HuH-7 (cell line): ENCODE data around the gene ACOXL.

Experiments used
- DNase-seq: peaks from one replicate; pipeline ENCODE4 v3.0.0; 2011; ENCODE audit warnings: low spot score

Gene ACOXL

DNA sequence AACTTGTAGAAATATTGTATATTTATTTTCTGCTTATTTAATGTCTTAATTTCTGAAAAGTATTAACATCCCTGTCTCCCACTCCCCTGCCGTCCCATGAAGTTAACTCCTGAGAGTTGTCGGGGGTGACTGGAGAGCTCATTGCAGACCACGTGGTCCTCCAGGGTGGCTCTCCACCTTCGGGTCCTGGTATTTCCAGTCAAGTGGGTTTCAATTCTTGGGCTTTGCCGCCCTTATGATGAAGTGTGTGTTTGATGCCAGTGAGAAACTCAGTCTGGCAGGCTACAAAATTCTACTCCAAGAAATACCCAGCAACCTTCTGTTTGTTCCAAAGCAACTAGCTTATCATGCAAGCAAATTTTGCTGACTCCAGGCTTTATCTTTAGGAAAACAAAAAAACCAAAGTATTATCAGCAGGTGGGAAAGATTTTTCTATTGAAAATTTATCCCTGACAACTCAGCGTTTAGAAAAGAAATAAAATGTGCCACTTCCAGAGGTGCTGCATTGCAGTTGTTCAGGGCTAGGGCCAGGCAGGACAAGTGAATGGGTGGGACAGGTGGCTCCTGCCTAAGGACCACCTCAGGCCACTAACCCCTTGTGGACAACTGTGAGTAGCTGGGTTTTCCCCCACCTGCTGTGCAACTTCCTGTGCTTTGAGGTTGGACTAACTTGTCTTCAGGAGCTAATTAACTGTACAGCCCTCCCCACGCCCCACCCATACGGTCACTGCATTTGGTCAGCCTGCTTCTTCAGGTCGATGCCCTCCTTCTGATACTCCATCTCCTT, 434.9 kb downstream of the ACOXL start:
- DNase-seq, result no peak

GRCh38 chr2:111167863-111168162, 435.4 kb downstream of the ACOXL start:
- no peak for DNase-seq
